Measurements from ENCODE around the gene FNTB.

The FNTB gene

GRCh38 chr14:65110525-65110924 lies 123.8 kb downstream of the FNTB start:
- DNase-seq (ENCODE audit: low spot score), result no peak
- FAIRE-seq, result no peak

Data from RCC 7860 (cell line).